Upper lobe of right lung (tissue), 1 donor: ENCODE measurements around the gene RREB1. TPM values are rescaled to one million over a fixed set of nuclear protein-coding genes. Genes with fewer than 3 reads are reported as not detected.

Experiments
- ATAC-seq: fragments of 200-7000 bp; cut with Tn5 transposase; one replicate; pipeline ENCODE4 v1.9.1; 2020; ENCODE audit warnings: mild to moderate bottlenecking, moderate library complexity
- DNase-seq: peaks from one replicate; pipeline ENCODE4 v3.0.0-alpha.2; 2020
- H3K27ac ChIP-seq: fragments of 200-600 bp; one replicate; pipeline ENCODE4 v1.8.0; 2022
- H3K27me3 ChIP-seq: fragments of 200-600 bp; one replicate; pipeline ENCODE4 v1.8.0; 2022; ENCODE audit warnings: mild to moderate bottlenecking
- H3K36me3 ChIP-seq: fragments of 200-600 bp; one replicate; pipeline ENCODE4 v1.8.0; 2022
- H3K4me1 ChIP-seq: fragments of 200-600 bp; one replicate; pipeline ENCODE4 v1.8.0; 2022
- H3K4me3 ChIP-seq: fragments of 200-600 bp; one replicate; pipeline ENCODE4 v1.8.0; 2022; ENCODE audit warnings: mild to moderate bottlenecking
- H3K9me3 ChIP-seq: fragments of 200-600 bp; one replicate; pipeline ENCODE4 v1.8.0; 2022
- intact Hi-C: fragments of 100-400 bp; cut with DNase I; formaldehyde crosslinking; loops from one replicate; pipeline ENCODE4 v1.11.0; 2022
- total RNA-seq: library from RNA; stranded (reverse); fragmentation: NEBNext Ultra II Directional; extraction: Animal tissue kit (Norgen Biotek cat#: 25700); gene quantifications from one replicate; pipeline ENCODE4 v1.2.1, GENCODE V29; 2021
- TF ChIP-seq, protein P1 (sequence below): fragments of 200-600 bp; IDR thresholded peaks from one replicate; pipeline ENCODE4 v1.8.0; 2022; ENCODE audit warnings: antibody characterized with exemption
- donor health status: DM: no; HTN: yes; CAD: no; lungs with severe emphysema.

The RREB1 gene
- total RNA-seq, 1 donor from 2014 or later = 60.2 TPM

DNA sequence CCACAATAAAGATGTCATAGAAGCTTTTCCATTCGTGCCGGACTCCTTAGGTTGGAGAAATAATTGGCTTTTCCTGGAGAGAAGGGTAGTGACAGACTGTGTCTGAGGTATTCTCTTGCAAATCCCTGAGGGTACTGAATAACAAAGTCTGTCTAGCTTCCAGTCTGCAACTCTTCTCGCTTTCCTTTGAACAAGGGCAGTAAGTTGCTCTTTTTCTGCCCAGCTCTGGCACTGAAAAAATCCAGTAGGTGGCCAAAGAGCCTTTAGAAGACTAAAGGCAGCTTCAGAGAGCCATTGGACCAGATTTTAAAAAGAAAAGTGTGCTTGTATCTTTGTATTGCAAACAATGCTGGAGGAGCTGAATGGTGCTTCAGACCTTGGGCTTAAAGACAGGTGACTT, 20.7 kb upstream of the RREB1 start:
- H3K9me3 ChIP-seq = no peaks in the 10 kb centered on the region
- TF ChIP-seq, protein P1, sequence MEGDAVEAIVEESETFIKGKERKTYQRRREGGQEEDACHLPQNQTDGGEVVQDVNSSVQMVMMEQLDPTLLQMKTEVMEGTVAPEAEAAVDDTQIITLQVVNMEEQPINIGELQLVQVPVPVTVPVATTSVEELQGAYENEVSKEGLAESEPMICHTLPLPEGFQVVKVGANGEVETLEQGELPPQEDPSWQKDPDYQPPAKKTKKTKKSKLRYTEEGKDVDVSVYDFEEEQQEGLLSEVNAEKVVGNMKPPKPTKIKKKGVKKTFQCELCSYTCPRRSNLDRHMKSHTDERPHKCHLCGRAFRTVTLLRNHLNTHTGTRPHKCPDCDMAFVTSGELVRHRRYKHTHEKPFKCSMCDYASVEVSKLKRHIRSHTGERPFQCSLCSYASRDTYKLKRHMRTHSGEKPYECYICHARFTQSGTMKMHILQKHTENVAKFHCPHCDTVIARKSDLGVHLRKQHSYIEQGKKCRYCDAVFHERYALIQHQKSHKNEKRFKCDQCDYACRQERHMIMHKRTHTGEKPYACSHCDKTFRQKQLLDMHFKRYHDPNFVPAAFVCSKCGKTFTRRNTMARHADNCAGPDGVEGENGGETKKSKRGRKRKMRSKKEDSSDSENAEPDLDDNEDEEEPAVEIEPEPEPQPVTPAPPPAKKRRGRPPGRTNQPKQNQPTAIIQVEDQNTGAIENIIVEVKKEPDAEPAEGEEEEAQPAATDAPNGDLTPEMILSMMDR = peak; percentile 32
- DNase-seq (no peak), ATAC-seq (peak; percentile 57)
- intact Hi-C loops = no loop called here
- H3K27ac ChIP-seq = peak overlapping the region; percentile 61
- H3K27me3 ChIP-seq = no peaks in the 10 kb centered on the region
- H3K4me1 ChIP-seq = peaks cover 15% of the 10 kb centered on the region
- H3K4me3 ChIP-seq = peak overlapping the region; percentile 48
- H3K36me3 ChIP-seq = no peaks in the 10 kb centered on the region

GRCh38 chr6:7087491-7087979, 20.2 kb upstream of the RREB1 start:
- peaks cover 15% of the 10 kb centered on the region for H3K4me1 ChIP-seq
- ATAC-seq (no peak), DNase-seq (no peak)
- no peaks in the 10 kb centered on the region for H3K36me3 ChIP-seq
- intact Hi-C loops = no loop called here
- H3K4me3 ChIP-seq = peak overlapping the region; percentile 48
- no peaks in the 10 kb centered on the region for H3K9me3 ChIP-seq
- no peaks in the 10 kb centered on the region for H3K27me3 ChIP-seq
- peak overlapping the region; percentile 61 for H3K27ac ChIP-seq
- TF ChIP-seq, protein P1 = no peak

GRCh38 chr6:7088076-7088742, 19.6 kb upstream of the RREB1 start:
- no peaks in the 10 kb centered on the region for H3K27me3 ChIP-seq
- intact Hi-C loops = no loop called here
- H3K9me3 ChIP-seq = no peaks in the 10 kb centered on the region
- ATAC-seq (no peak), DNase-seq (no peak)
- H3K4me3 ChIP-seq = no peak overlapping the region
- TF ChIP-seq, protein P1 = no peak
- peaks cover 15% of the 10 kb centered on the region for H3K4me1 ChIP-seq
- no peak overlapping the region for H3K27ac ChIP-seq
- no peaks in the 10 kb centered on the region for H3K36me3 ChIP-seq

GRCh38 chr6:7098993-7099392, 8.8 kb upstream of the RREB1 start:
- Histone ChIP-seq H3K27me3 (no peaks in the 10 kb centered on the region), H3K4me1 (no peaks in the 10 kb centered on the region), H3K36me3 (no peaks in the 10 kb centered on the region), H3K27ac (no peak overlapping the region), H3K4me3 (no peak overlapping the region), H3K9me3 (no peaks in the 10 kb centered on the region)
- ATAC-seq = no peak
- intact Hi-C loops = no loop called here
- TF ChIP-seq, protein P1 = no peak
- DNase-seq = no peak

GRCh38 chr6:7100072-7100752, 7.5 kb upstream of the RREB1 start:
- no peak overlapping the region for H3K27ac ChIP-seq
- TF ChIP-seq, protein P1 = no peak
- H3K36me3 ChIP-seq = no peaks in the 10 kb centered on the region
- intact Hi-C loops = loop anchor here (10.0 kb wide), 1 partner anchor 135 kb away; no protein-coding TSS in a partner anchor
- H3K9me3 ChIP-seq = no peaks in the 10 kb centered on the region
- no peak for DNase-seq
- no peak for ATAC-seq
- H3K4me1 ChIP-seq = no peaks in the 10 kb centered on the region
- H3K27me3 ChIP-seq = no peaks in the 10 kb centered on the region
- H3K4me3 ChIP-seq = no peak overlapping the region
